Activated CD4-positive, CD25-positive, alpha-beta regulatory T cell treated with anti-CD3 and anti-CD28 coated beads, Interleukin-2, amount 50 U/mL, for 24 hours (primary cell): ENCODE data around the gene TRAPPC1.

Experiments
- ATAC-seq, 2 donors: fragments of 150-1000 bp; cut with Tn5 transposase; one replicate each; pipeline ENCODE4 v1.10.0; 2021; ENCODE audit warnings: mild to moderate bottlenecking in 1 of 2, moderate library complexity in 1 of 2

Gene TRAPPC1

DNA sequence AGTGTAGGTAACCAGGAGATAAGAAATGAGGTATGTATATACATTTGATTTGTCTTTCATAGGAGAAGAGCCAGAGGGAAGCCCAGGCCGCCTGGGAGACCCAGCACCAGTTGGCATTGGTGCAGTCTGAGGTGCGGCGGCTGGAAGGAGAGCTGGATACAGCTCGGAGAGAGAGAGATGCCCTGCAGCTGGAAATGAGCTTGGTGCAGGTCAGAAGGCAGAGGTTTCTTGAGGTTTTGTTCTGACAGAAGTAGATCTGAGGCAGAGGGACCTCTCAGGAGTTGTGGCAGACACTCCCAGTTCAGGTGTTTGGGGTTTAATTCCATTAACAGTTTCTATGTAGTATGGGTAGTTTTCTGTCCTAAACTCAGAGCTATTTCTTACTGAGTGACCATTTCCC, 8.3 kb upstream of the TRAPPC1 start:
- ATAC-seq = no peak

DNA sequence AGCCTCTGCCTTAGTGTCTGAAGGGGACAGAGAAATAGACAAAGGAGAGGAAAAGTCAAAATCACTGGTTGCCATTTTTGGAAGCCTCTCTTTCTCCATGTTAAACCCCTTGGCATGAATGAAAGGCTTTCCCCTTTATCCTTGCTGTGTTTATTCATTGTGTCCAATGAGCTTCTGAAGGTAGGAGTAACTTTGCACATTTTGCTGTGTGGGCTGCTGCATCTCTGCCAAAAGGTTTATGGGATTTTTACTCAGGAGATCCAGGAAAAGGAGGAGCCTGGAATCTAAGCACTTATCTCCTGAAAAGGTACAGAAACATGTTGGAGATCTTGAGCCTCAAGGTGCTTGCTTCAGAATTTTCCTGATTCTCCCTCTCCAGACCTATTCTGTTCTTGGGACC, 4.1 kb upstream of the TRAPPC1 start:
- ATAC-seq = no peak

DNA sequence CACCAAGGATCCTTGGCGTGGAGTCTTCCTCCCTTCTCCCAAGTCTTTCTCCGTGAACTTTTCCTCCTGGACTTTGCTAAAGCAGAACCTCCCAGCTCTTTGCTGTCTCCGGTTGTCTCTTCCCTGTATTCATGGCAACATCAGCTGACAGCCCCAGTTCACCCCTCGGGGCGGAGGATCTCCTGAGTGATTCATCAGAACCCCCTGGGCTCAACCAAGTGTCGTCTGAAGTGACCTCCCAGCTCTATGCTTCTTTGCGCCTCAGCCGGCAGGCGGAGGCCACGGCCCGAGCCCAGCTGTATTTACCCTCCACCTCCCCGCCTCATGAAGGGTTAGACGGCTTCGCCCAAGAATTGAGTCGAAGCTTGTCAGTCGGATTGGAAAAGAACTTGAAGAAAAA, 1.2 kb upstream of the TRAPPC1 start:
- ATAC-seq = no peak

DNA sequence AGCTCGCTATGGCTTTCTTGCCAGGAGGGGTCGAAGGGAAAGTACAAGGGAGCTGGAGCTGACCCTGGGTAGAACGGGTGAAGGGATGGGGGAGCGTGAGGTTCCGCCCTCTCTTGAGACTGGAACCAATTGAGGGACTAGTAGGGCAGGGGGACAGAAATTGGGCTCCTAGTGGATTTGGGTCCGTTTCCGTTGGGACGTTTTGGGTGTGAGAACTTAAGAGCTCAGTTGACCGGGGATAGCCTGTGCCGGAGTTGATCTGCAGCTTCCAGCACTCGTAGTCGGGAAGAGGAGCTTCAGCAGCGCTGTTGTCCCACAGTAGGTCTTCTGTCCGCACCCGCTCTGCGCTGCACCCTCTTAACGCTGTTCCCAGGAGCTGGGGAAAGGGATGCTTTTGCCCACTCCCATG, 741 bp upstream of the TRAPPC1 start:
- ATAC-seq = peak; percentile 14 to 26

DNA sequence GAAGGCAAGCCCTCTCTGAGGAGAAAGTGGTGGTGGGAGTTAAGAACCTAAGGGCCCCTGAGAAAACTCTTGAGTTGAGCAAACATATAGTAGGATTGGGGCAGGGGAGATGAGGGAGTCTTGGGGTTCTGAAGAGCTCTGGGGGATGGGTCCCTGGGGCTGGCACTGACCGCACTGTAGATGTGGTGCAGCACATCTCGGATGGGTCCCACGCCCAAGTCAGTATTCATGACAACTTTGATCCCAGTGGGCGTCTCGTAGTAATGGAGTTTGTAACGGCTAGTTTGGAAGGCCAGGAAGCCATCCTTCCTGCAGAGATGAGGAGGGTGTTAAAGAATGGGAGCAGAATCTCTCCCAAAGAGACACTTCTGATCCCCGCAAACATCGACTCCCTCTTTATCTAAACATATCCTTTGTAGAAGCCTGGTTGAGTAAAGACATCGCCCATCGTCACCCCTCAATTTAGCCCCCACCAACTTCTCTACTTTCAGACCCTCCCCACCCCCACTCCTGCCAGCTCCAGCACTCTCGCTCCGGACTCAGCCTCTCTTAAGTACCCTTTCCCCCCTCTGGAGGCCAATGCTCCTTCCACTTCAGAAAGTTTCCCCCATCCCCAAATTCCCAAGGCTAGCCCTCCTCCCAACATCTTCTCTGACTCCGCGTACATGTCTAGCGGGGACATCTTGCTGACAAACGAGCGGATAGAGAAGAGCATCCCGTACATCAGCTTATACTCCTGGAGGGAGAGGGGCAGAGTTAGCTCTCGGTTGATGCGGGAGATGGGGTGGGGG, 710 bp downstream of the TRAPPC1 start:
- ATAC-seq = no peak

DNA sequence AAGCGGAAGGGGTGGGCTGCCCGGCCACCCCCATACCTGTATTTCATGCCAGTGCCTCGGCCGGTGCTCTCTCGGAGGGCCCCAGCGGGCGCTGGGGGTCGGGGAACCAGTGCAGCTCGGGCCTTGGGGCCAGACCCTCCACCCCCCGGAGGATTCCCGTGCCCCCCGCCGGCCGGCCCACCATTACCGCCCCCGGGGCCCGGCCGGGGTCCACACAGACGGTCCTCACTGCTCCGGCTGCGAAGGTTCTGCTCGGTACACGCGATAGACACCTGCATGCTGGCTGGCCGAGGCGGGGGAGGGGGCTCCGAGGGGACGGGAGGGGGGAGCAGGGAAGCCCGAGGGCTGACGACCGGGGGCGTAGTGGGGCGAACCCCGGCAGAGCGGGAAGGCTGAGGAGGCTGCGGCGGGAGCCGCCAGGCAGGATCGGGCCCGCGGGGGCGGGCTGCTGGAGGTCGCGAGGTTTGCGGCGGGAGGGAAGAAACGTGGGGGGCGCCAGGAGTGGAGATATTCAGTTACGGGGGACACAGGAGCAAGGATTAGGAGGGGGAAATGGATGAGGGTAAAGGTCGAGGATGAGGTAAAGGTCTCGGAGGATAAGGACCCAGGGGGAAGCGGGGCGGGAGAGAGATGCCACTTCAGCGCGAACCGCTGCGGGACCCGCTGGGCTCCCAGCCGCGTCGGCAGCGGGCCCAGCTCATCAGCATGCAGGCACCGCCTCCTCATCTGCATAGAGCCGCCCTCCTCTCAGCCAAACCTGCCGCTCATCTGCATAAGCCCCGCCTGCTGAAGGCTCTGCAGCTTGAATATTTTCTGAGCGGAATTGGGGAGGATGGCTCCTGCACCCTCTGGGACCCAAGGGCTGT, 2.4 kb downstream of the TRAPPC1 start, which contains the start of gene KCNAB3:
TSS of gene KCNAB3 (minus strand) at position 699 of the 866 bp plus-strand sequence. CDS start at position 278, 421 bp downstream.
- no peak for ATAC-seq

DNA sequence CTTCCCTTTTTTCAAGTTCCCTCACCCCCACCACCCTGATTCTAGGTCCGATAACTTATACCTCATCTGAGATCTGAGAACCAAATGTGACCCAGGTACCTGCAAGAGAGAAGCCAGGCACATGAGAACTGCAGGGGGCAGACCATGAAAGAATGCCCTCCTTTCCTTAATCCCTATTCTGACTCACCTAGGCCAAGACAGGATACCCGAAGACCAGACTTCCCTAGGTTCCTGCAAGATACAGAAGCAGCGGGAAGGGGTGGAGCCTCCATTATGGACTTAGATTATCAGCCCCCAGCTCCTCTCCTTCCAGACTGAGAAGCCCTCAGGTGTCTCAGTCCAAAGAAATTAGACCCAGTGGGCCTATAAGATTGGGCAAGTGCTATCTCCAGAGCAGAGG, 4.2 kb downstream of the TRAPPC1 start:
- no peak for ATAC-seq

DNA sequence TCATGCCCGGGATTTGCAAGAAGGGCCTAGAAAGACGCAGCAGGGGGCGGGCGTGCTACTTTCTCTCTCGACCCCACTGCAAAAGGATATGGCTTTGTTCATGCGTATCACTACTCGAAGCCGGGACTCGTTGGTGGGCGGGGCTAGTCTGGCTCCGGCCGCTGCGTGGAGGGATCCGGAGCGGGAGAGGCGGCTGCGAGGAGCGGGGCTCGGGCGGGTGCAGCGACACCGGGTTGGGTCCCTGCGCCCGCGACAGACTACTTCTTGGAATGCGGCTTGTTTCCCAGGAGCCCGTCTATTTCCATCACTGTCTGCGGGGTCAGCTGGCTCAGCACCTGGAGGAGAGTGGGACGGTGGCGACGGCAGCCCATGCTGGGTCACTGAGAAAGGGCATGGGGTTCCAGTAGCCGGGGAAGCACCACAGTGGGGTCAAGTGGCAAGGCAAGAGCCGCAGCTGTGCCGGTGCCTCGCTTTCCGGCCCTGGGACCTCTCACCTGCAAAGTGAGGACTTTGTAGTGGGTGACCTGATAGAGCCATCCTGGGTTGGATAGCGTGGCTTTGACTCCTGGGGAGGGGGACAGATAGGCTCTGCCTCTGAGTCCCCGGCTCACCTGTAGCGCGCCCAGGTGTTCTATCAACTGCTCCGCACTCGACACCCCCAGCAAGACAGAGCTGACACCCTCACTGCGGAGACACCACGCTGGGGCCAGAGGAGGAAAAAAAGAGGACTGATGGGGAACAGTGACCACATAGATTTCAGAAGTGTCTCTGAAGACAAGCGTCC, 8.7 kb downstream of the TRAPPC1 start:
- peak; percentile 93 for ATAC-seq

DNA sequence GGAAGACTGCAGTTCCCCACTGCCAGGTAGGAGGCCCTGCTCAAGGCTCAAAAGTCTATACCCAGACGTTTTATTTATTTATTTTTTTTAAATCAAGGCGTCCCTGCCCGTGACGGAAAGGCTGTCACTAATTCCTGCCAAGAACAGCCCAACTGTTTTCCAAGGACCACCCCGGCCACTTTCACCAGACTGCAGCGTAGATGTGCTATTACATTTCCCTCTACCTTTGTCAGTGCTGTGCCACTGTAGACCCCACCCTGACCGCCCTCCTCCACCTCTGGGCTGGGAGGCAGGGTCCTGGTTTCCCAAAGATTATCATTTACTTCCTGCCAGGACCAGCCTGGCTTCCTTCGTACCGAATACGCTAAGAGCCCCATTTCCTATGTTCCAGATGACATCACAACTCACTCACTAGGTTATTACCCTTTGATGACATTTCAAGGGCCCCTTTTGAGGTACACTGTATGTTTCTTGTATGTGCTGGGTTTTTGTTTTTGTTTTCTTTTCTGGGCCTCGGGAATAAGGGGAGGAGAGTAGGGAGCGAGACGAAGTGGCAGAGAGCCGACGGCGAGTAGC, 9.4 kb downstream of the TRAPPC1 start:
- peak; percentile 49 to 50 for ATAC-seq

DNA sequence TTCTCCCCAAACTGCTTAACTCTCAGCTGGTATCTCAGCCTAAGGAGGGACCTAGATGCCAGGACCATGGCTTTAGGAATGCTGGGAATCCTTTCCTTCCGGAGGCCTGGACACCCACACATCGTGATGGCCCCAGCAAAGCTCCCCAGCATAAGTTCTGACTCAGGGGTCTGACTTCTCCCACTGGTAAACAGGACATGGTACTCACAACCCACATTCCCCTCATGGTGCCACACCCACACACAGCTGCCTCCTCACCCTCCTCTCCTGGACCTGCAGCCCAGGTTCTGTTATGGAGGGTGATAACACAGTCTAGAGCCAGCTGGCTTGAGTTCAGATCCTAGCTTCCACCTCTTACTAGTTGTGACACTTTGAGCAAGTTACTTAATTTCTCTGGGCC, 14.9 kb downstream of the TRAPPC1 start:
- ATAC-seq = no peak

DNA sequence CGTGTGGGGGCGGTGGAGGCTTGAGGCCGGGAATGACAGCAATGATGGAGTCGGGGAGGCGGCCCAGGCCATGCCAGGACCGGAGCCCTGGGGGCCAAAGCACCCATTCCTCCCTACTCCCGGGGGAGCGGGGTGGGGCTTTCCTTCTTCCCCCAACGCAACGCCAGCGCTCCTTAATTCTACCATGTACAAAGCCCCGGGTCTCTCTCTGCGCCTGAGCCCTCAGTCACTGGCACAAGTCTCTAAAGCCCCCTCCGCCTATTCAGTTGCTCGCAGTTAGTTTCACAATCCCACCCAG, 15.4 kb downstream of the TRAPPC1 start:
- ATAC-seq = no peak

DNA sequence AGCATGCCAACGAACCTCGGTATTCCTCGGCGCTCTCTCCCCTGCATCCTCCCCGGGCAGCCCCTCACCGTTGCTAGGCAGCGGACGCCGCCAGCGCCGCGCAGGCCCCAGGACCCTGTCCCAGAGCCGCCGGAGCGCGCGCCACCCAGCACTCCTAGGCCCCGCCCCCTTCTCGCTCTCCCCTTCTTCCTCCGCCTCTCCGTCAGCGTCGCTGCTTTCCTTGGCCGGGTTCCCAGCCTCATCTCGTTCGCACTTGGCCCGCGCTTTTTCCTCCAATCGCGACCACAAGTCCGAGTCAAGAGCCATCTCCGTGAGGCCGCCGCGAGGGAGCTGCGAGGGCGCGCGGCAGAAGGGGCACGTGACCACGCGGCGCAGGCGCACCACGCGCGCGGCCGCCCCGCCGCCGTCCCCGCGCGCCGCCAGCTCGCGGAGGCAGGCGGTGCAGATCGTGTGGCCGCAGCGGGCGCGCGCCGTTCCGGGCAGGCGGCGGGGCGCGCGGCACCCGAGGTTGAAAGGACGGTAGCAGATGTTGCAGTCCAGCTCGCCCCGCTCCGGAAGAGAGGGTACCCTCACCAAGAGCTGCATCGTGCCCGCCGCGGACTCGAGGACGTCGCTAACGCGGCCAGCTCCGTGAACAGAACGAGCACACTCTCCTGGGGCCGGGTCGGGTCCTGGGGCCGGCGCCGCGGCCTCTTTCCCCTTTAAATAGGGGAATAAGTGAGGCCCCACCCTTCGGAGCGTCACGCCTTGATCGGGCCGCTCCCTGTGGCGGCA, 15.9 kb downstream of the TRAPPC1 start, which contains the start of gene RNF227:
TSS of gene RNF227 (minus strand) at position 679 of the 774 bp plus-strand sequence. CDS start at position 585, 94 bp downstream.
- peak; percentile 79 to 80 for ATAC-seq

DNA sequence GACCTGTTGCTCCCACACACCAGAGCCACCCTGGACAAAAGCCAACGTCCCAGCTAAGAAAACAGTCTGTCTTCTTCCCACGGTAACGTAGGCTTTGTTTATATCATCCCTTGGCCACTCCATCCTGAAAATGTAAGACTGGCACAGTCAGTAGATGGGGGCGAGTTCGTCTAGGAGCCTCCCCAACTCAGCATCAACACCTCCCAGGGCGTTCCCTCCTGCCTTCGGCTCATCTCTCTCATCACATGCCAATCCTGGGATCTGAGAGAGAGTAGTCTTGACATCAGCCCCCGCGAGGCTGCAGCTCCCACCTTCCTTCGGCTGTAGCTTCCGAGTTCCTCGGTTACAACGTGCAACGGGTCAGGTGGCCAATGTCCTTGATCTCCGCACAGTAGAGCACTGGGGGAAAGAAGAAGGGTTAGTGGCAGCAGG, 16.6 kb downstream of the TRAPPC1 start:
- ATAC-seq = no peak

DNA sequence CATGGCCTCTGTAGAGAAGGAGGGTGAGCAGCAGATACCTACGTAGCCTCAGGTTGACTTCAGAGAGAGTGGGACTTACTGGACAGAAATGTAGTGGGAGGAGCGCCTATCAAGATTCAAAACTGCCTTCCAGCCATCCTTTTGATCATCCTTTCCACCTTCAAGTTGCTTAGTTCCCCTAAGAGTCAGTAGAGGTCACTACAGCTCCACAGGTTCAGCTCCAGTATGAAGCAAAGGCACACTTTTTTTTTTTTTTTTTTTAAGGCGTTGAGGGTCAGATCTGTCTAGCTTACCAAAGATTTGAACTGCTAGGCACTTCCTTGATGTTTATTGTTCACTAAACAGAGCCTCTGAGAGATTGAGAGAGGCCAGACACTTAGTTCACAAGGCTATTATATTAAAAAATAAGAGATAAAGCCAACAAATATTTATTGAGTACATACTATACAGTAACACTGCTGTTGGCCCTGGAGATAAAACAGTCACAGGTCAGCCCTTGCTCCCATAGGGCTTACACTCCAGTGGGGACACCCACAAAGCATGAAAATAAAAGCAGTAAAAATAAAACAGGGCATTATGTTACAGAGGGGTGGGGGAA, 18.7 kb downstream of the TRAPPC1 start:
- peak; percentile 42 to 46 for ATAC-seq

DNA sequence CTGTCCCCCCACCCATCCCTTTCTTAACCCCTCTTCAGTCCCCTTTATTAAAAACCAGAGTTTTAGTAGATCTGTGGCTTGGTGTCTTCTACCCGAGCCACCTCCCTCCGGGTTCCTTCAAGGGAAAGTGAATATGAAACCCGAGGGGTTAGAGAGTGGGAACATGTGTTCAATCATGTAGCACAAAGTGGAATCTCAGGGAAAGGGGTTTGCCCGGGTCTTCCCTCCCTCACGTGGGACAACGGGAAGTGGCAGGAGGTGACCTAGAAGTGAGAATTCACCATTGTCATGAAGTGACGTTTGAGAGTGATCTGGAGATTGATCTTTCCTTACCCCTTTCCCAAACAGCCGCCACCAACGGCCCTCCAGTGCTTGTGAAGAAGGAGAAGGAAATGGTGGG, 20.6 kb downstream of the TRAPPC1 start:
- ATAC-seq = no peak

DNA sequence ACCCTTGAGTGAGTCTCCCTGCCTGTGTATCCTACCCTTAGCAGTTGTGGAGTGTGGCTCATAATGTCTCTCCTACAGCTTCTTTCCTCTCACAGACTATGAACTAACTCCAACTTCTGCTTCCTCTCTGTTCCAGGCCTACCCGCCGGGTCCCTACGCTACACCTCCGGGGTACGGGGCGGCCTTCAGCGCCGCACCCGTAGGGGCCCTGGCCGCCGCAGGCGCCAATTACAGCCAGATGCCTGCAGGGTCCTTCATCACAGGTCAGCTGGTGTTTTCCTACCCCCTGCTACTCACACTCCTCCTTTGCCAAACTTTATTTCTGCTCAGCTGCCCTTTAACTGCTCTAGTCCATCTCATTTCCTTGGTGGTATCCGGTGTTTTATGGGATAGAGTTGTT, 21.0 kb downstream of the TRAPPC1 start:
- ATAC-seq = no peak

DNA sequence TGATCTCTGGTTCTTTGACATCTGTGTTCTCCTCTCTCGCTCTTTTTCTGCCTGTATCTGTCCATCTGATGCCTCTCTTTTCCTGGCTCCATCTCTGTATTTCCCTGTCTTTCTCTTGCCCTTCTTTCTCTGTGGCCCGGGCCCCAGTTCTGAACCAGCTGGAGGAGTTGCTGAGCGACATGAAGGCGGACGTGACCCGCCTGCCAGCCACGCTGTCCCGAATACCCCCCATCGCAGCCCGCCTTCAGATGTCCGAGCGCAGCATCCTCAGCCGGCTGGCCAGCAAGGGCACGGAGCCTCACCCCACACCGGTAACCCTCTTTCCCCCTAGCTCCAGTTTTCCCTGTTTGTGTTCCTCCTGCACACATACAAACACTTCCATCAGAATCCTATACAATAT, 21.5 kb downstream of the TRAPPC1 start:
- no peak for ATAC-seq

DNA sequence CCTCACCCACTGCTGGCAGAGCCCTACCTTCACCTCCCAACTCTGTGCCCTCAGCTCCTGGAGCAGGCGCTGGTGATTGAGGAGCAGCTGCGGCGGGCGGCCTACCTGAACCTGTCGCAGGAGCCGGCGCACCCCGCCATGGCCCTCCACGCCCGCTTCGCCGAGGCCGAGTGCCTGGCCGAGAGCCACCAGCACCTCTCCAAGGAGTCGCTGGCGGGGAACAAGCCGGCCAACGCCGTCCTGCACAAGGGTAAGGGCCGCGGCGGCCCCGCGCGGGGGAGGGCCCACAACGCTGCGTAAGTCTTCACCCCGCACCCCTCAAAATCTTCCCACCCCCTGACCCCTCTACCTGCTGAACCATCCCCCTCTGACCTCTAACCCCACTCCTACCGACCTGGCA, 22.7 kb downstream of the TRAPPC1 start:
- no peak for ATAC-seq

DNA sequence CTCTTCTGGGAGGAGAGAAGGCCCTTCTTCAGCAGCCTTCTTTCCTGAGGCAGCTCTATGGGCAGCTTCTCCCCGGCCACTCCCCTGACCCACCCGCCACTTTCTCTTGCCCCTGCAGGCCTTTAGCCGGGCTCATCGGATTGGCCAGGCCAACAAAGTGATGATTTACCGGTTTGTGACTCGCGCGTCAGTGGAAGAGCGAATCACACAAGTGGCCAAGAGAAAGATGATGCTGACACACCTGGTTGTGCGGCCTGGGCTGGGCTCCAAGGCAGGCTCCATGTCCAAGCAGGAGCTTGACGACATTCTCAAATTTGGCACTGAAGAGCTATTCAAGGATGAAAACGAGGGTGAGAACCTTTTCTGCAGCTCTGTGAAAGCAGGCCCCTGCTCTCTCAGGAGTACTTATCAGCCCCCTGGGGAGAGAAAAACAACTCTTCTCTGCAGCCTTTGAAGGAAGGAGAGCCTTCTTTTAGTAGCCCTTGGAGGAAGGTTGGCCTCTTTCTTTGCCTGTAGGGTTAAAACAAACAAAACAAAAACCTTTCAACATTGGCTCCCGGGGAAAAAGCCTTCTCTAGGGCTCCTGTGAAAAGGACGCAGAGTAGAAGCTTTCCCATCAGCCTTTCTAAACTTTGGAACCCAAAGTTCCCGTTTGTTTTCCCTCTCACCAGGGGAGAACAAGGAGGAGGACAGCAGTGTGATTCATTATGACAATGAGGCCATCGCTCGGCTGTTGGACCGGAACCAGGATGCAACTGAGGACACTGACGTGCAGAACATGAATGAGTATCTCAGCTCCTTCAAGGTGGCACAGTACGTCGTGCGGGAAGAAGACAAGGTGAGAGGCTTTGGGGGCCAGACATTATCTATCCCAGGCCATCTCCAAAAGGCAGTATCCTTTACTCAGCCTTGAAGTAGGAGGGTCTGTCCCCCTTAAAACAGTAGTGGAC, 28.3 kb downstream of the TRAPPC1 start:
- ATAC-seq = no peak

DNA sequence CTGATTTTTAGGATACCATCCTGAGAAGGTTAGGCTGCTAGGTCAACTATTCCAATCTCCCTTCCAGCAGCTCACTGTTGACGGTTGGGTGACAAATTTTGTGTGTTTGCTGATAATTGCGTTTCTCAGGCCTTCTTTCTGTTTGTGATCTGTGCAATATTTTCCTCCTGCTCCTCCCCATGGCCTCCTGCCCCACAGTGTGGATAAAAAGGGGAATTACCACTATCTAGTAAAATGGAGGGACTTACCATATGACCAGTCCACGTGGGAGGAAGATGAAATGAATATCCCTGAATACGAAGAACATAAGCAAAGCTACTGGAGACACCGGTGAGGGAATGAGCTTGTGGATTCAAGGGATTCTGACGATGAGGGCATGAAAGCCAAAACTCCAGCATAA, 34.0 kb downstream of the TRAPPC1 start:
- ATAC-seq = peak; percentile 44 to 73
